HPDE6-E6E7 (cell line): Measurements from ENCODE around the gene PIK3R3.
A peak's percentile ranks its signal among the peaks of the same experiment; 100 is the strongest.

Experiments used
- DNase-seq: peaks from one replicate; pipeline ENCODE4 v3.0.0; 2011; ENCODE audit warnings: missing footprints; ENCODE audit errors: extremely low spot score

PIK3R3 gene

GRCh38 chr1:46157916-46158311, 25.5 kb upstream of the PIK3R3 start:
- DNase-seq = no peak

- DNase-seq = no peak
Observed at GRCh38 chr1:46153732-46154131, 21.3 kb upstream of the PIK3R3 start.

- DNase-seq = no peak
Observed at GRCh38 chr1:46153228-46153627, 20.8 kb upstream of the PIK3R3 start.

- no peak for DNase-seq
Observed at GRCh38 chr1:46152016-46152415, 19.6 kb upstream of the PIK3R3 start.

GRCh38 chr1:46150085-46150484, 17.7 kb upstream of the PIK3R3 start:
- DNase-seq = no peak

GRCh38 chr1:46148318-46148717, 15.9 kb upstream of the PIK3R3 start:
- no peak for DNase-seq

GRCh38 chr1:46137916-46138315, 5.5 kb upstream of the PIK3R3 start:
- no peak for DNase-seq

GRCh38 chr1:46136711-46137110, 4.3 kb upstream of the PIK3R3 start:
- no peak for DNase-seq

- peak; percentile 37 for DNase-seq
Observed at GRCh38 chr1:46134660-46135331, 2.4 kb upstream of the PIK3R3 start.

GRCh38 chr1:46133781-46134350, 1.4 kb upstream of the PIK3R3 start:
- DNase-seq = no peak

- DNase-seq = no peak
Observed at GRCh38 chr1:46133181-46133658, 791 bp upstream of the PIK3R3 start.

GRCh38 chr1:46131712-46132528, 509 bp downstream of the PIK3R3 start:
- no peak for DNase-seq

GRCh38 chr1:46131093-46131492, 1.3 kb downstream of the PIK3R3 start:
- DNase-seq = no peak

GRCh38 chr1:46130606-46131005, 1.8 kb downstream of the PIK3R3 start:
- no peak for DNase-seq

- DNase-seq = no peak
Observed at GRCh38 chr1:46130121-46130520, 2.3 kb downstream of the PIK3R3 start.

- no peak for DNase-seq
Observed at GRCh38 chr1:46128344-46128743, 4.1 kb downstream of the PIK3R3 start.

- no peak for DNase-seq
Observed at GRCh38 chr1:46118856-46119255, 13.6 kb downstream of the PIK3R3 start.

- no peak for DNase-seq
Observed at GRCh38 chr1:46117810-46118494, 14.5 kb downstream of the PIK3R3 start.

- DNase-seq = no peak
Observed at GRCh38 chr1:46114925-46115603, 17.4 kb downstream of the PIK3R3 start.

- DNase-seq = no peak
Observed at GRCh38 chr1:46113948-46114347, 18.5 kb downstream of the PIK3R3 start.

- no peak for DNase-seq
Observed at GRCh38 chr1:46112108-46112507, 20.3 kb downstream of the PIK3R3 start.

- no peak for DNase-seq
Observed at GRCh38 chr1:46110521-46110920, 21.9 kb downstream of the PIK3R3 start.
